DOHH2 (cell line): ENCODE data around the gene SLC6A16.

Source experiments
- EZH2phosphoT487 ChIP-seq: fragments of 200-600 bp; sonication (generic); IDR thresholded peaks from 2 replicates; pipeline ENCODE4 v1.6.1; 2017; ENCODE audit warnings: borderline replicate concordance, mild to moderate bottlenecking, antibody characterized with exemption, low read length, moderate library complexity, mixed read lengths
- TF ChIP-seq, protein P1 (sequence below): fragments of 200-600 bp; sonication (generic); IDR thresholded peaks from one replicate; pipeline ENCODE4 v1.5.1; 2014; ENCODE audit warnings: antibody characterized with exemption, mild to moderate bottlenecking, low read depth, low read length; ENCODE audit not compliant: poor library complexity, severe bottlenecking

DNA sequence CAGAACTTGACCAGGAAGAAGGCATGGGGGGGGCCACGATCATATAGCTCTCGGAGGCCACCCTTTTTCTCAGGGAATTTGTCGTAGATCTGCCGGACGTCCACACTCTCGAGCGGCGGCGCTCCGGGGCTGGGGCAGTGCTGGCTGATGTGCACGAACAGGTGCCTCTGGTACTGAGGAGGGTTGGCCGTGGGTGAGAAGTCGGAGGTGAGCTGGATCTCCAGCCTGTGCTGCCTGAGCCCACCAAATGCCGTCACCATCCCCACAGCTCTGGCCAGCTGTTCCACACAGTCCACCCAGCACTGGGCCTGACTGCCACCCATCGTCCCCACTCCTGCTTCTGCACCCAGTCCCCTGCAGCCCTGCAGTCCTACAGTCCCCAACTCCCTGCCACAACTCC lies 22.2 kb upstream of the SLC6A16 start:
- TF ChIP-seq, protein P1, sequence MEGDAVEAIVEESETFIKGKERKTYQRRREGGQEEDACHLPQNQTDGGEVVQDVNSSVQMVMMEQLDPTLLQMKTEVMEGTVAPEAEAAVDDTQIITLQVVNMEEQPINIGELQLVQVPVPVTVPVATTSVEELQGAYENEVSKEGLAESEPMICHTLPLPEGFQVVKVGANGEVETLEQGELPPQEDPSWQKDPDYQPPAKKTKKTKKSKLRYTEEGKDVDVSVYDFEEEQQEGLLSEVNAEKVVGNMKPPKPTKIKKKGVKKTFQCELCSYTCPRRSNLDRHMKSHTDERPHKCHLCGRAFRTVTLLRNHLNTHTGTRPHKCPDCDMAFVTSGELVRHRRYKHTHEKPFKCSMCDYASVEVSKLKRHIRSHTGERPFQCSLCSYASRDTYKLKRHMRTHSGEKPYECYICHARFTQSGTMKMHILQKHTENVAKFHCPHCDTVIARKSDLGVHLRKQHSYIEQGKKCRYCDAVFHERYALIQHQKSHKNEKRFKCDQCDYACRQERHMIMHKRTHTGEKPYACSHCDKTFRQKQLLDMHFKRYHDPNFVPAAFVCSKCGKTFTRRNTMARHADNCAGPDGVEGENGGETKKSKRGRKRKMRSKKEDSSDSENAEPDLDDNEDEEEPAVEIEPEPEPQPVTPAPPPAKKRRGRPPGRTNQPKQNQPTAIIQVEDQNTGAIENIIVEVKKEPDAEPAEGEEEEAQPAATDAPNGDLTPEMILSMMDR: no peak
- TF ChIP-seq EZH2phosphoT487: no peak
